HG02870 (cell line): ENCODE results near the gene MAGEA1.
"Not testable (repeated sequence)": the region's sequence is repeated elsewhere in the genome, so short reads cannot be mapped to it uniquely, and the experiment has no call there.

Experiments used
- ATAC-seq: cut with Tn5 transposase; IDR thresholded peaks from one replicate; pipeline ENCODE4 v1.9.1; 2021; ENCODE audit warnings: mild to moderate bottlenecking, moderate library complexity; ENCODE audit not compliant: unreplicated experiment

MAGEA1 gene

DNA sequence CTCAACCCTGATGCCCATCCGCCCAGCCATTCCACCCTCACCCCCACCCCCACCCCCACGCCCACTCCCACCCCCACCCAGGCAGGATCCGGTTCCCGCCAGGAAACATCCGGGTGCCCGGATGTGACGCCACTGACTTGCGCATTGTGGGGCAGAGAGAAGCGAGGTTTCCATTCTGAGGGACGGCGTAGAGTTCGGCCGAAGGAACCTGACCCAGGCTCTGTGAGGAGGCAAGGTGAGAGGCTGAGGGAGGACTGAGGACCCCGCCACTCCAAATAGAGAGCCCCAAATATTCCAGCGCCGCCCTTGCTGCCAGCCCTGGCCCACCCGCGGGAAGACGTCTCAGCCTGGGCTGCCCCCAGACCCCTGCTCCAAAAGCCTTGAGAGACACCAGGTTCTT, at the start of gene MAGEA1:
Gene MAGEA1 (plus strand): TSS at position 154 of the 400 bp plus-strand sequence. CDS start 3,106 bp downstream, outside the sequence.
- ATAC-seq: no peak

- ATAC-seq: not testable (repeated sequence)
These were observed 46.2 kb upstream of the MAGEA1 start for GRCh38 chrX:153132924-153133323.

GRCh38 chrX:153139074-153139473, 40.0 kb upstream of the MAGEA1 start:
- ATAC-seq: not testable (repeated sequence)

DNA sequence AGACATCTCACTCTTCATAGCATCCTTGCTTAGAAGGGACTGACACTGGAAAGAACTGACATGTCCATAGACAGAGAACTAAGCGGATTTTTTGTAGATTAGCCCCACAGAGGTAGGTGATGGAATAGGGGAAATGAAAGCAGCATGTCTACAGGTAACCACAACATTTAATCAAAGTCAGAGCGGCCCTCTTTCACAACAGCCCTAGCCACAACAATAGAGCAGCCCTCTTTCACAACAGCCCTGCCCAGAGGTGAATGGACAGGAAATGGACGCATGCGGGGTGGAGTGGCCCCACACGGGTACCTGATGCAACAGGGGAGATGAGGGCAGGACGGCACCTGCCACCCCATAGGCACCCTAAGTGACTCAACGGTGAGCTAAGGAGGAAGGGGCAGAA, 32.8 kb upstream of the MAGEA1 start:
- not testable (repeated sequence) for ATAC-seq

- no peak for ATAC-seq
These were observed 25.6 kb upstream of the MAGEA1 start for GRCh38 chrX:153153516-153153915.

- no peak for ATAC-seq
These were observed 21.6 kb upstream of the MAGEA1 start for GRCh38 chrX:153157450-153157849.

DNA sequence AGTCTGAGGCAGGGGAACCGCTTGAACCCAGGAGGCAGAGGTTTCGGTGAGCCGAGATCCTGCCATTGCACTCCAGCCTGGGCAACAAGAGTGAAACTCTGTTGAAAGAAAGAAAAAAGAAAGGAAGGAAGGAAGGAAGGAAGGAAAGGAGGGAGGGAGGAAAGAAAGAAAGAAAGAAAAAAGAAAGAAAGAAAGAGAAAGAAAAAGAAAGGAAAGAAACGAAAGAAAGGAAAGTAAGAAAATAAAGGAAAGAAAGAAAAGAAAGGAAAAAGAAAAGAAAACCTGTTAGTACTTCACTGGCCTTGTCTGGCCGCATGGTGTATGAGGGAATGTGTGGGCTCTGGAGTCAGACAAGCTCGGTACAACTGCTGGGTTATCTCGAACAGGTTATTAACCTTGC, 20.8 kb upstream of the MAGEA1 start:
- no peak for ATAC-seq

DNA sequence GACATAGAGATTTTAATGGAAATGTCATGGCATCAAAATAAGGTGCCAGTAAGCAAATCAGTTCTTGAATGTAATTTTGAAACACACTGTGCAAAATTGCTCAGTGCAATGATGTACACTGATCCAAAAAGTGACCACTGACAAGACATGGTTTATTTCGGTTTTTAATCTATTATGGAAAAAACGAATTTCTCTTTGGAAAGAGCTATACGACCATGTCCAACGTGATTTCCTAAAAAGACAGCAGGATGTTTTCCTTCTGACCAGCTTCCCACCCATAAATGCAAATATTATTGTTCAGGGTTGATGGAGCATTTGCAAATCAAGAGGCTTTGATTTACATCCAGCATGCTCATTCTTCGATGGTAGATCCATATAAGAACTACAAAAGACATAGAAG, 17.1 kb upstream of the MAGEA1 start:
- no peak for ATAC-seq

GRCh38 chrX:153164733-153165132, 14.4 kb upstream of the MAGEA1 start:
- ATAC-seq: no peak

GRCh38 chrX:153168423-153168822, 10.7 kb upstream of the MAGEA1 start:
- not testable (repeated sequence) for ATAC-seq

- no peak for ATAC-seq
These were observed 2.7 kb downstream of the MAGEA1 start for GRCh38 chrX:153181822-153182221.

- ATAC-seq: no peak
These were observed 5.7 kb downstream of the MAGEA1 start for GRCh38 chrX:153184787-153185186.

DNA sequence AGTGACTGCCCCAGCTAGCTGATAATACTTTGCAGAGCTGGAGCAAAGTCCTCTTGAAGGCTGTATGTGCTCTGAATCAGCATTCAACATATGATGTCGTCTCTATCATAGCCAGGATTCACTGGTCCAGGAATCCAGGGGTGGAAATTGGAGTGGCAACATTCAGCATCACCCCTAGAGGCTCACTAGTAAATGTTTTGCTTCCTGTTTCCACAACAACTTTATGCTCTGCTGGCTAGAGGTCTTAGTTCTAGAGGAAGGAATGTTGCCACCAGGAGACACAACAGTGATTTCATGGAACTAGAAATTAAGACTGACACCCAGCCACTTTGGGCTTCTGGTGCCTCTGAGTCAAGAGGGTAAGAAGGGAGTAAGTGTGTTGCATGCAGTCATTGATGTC, 11.3 kb downstream of the MAGEA1 start:
- ATAC-seq: no peak

- no peak for ATAC-seq
These were observed 21.4 kb downstream of the MAGEA1 start for GRCh38 chrX:153200462-153200861.

DNA sequence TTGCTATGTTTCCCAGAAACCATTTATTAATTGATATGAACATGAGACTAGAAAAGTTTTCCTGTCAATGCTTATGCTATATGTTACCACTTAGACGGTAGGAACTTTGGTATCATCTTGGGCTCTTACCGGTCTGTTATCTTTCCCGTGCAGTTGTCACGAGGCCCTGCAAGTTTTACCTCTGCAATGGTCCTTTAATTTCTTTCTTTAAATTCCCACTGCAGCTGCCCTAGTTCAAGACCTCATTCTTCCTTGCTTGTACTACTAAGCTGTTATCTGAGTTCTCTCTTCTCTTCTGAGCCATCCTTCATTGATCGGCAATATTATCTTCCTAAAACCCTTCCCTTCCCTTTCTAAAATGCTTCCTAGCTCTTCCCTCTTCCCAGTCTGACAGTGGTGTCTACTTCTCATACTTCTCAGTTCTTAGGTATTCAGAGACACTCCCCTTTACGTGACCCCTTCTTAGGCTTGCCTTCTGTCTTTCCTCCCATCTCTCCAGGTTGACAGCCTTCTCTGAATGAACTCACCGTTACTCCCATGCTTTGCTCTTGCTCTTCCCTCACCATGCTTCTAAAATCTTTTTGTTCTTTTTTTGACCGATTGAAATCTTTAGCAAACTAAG, 27.5 kb downstream of the MAGEA1 start:
- ATAC-seq: no peak

DNA sequence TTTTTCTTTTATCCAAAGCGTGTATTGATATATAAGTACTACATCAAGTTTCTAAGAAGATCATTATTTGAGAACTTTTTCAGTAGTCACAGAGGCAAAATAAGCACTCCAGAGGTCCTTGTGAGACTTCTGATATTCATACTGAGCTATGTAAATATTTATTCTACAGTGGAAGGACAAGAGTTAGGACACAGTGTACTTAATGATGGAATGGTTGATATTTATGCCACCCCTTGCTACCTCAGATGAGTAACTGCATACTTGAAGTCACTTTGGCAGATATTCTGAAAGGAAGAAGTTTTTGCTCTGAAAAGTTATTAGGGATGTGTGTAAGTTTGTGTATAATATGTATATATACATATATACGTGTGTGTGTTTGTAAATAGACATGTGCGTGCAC, 30.3 kb downstream of the MAGEA1 start:
- ATAC-seq: no peak

- peak; percentile 53 for ATAC-seq
These were observed 35.9 kb downstream of the MAGEA1 start for GRCh38 chrX:153214934-153215333.

DNA sequence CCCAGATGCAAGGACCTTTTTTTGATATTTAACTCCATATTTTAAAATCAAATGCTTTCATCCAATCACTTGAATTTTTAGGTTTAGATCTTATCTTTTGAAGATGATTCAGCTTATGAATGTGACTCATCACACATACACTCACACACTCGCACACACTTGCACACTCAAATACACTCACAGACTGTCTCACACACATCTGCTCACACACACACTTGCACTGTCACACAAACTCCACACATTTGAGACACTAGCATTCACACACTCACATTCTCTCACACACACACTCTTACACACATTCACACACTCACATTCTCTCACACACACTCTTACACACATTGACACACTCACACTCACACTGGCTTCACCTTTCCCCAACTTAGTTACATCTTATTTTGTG, 37.8 kb downstream of the MAGEA1 start:
- ATAC-seq: no peak

GRCh38 chrX:153225438-153226098, 46.5 kb downstream of the MAGEA1 start:
- ATAC-seq: no peak

- ATAC-seq: no peak
These were observed 47.5 kb downstream of the MAGEA1 start for GRCh38 chrX:153226344-153227185.
